Hepatocyte (in vitro differentiated cells): Measurements from ENCODE around the gene PROCR. TPM values are rescaled to one million over a fixed set of nuclear protein-coding genes. Genes with fewer than 3 reads are reported as not detected.

ENCODE experiments used
- DNase-seq: peaks from one replicate; pipeline ENCODE4 v3.0.0-alpha.2; 2016; ENCODE audit warnings: low spot score
- H2AFZ ChIP-seq: fragments of 200-600 bp; sonication (generic); 2 replicates; pipeline ENCODE4 v1.6.0; 2016; ENCODE audit warnings: antibody characterized with exemption, mild to moderate bottlenecking
- H3K27ac ChIP-seq: fragments of 200-600 bp; sonication (generic); 2 replicates; pipeline ENCODE4 v1.5.1; 2016; ENCODE audit warnings: mild to moderate bottlenecking
- H3K27me3 ChIP-seq: fragments of 200-600 bp; sonication (generic); 2 replicates; pipeline ENCODE4 v1.6.1; 2016
- H3K36me3 ChIP-seq: fragments of 200-600 bp; sonication (generic); replicated peaks from 2 replicates; pipeline ENCODE4 v1.5.1; 2016; ENCODE audit warnings: low read depth; ENCODE audit not compliant: insufficient read depth
- H3K4me1 ChIP-seq: fragments of 200-600 bp; sonication (generic); 2 replicates; pipeline ENCODE4 v1.5.1; 2016; ENCODE audit warnings: mild to moderate bottlenecking, moderate library complexity; ENCODE audit not compliant: insufficient read depth
- H3K4me2 ChIP-seq: fragments of 200-600 bp; sonication (generic); 2 replicates; pipeline ENCODE4 v1.6.0; 2016
- H3K4me3 ChIP-seq: fragments of 200-600 bp; sonication (generic); 2 replicates; pipeline ENCODE4 v1.5.1; 2016; ENCODE audit warnings: mild to moderate bottlenecking
- H3K79me2 ChIP-seq: fragments of 200-600 bp; sonication (generic); 2 replicates; pipeline ENCODE4 v1.6.0; 2017; ENCODE audit warnings: mild to moderate bottlenecking
- H3K9me2 ChIP-seq: fragments of 200-600 bp; sonication (generic); replicated peaks from 2 replicates; pipeline ENCODE4 v1.6.0; 2017; ENCODE audit warnings: mild to moderate bottlenecking; ENCODE audit not compliant: insufficient read depth
- H3K9me3 ChIP-seq: fragments of 200-600 bp; sonication (generic); 2 replicates; pipeline ENCODE4 v1.5.1; 2016; ENCODE audit warnings: low read depth, mild to moderate bottlenecking
- H4K20me1 ChIP-seq: fragments of 200-600 bp; sonication (generic); 2 replicates; pipeline ENCODE4 v1.6.0; 2016; ENCODE audit warnings: mild to moderate bottlenecking; ENCODE audit not compliant: insufficient read depth, poor library complexity, severe bottlenecking
- CTCF ChIP-seq: fragments of 200-600 bp; sonication (generic); IDR thresholded peaks from 2 replicates; pipeline ENCODE4 v1.5.1; 2016; ENCODE audit warnings: antibody characterized with exemption, mild to moderate bottlenecking; ENCODE audit not compliant: poor library complexity
- EZH2 ChIP-seq: fragments of 200-600 bp; sonication (generic); IDR thresholded peaks from 2 replicates; pipeline ENCODE4 v1.6.1; 2016; ENCODE audit warnings: antibody characterized with exemption, mild to moderate bottlenecking, borderline replicate concordance
- EZH2phosphoT487 ChIP-seq: fragments of 200-600 bp; sonication (generic); IDR thresholded peaks from one replicate; pipeline ENCODE4 v1.6.1; 2018; ENCODE audit warnings: antibody characterized with exemption, mild to moderate bottlenecking, low read depth, moderate library complexity; ENCODE audit not compliant: unreplicated experiment, severe bottlenecking
- WGBS: methylation state at CpG from one replicate; pipeline ENCODE4 v1.1.6; 2016; ENCODE audit warnings: low lambda C conversion rate; ENCODE audit errors: missing lambda C conversion rate; 5-methylcytosine and 5-hydroxymethylcytosine counted together
- polyA plus RNA-seq: library from polyadenylated mRNA; unstranded; fragments of >200 nt; fragmentation: Nextera tagmentation; extraction: Ambion mirVana; gene quantifications from 2 replicates; pipeline ENCODE4 v1.2.1, GENCODE V29; 2016
- total RNA-seq: library from RNA; depleted of rRNA; stranded (reverse); fragments of >200 nt; gene quantifications from 2 replicates; pipeline ENCODE4 v1.2.3, GENCODE V29; 2014

The PROCR gene
- total and polyA plus RNA-seq, 2 experiments from 2014 or later: 7.7 to 14.1 TPM

- H3K4me1 ChIP-seq: no peaks in the 10 kb centered on the region
- no peak for DNase-seq
- H3K4me3 ChIP-seq: no peak overlapping the region
- H3K9me2 ChIP-seq: no peaks in the 10 kb centered on the region
- TF ChIP-seq CTCF (no peak), EZH2 (no peak), EZH2phosphoT487 (no peak)
- no peak overlapping the region for H3K27ac ChIP-seq
- no peaks in the 10 kb centered on the region for H3K27me3 ChIP-seq
- no peaks in the 10 kb centered on the region for H3K79me2 ChIP-seq
- 71% methylated on average over 1 of the region's 1 CpG for WGBS
- H3K36me3 ChIP-seq: no peaks in the 10 kb centered on the region
- peak overlapping the region; percentile 82 for H2AFZ ChIP-seq
- H4K20me1 ChIP-seq: no peaks in the 10 kb centered on the region
- H3K4me2 ChIP-seq: peak overlapping the region; percentile 80
- H3K9me3 ChIP-seq: no peaks in the 10 kb centered on the region
Measured at GRCh38 chr20:35171438-35171752, 477 bp upstream of the PROCR start.

- no peak for DNase-seq
- Histone ChIP-seq H2AFZ (peak overlapping the region; percentile 82), H3K27me3 (no peaks in the 10 kb centered on the region), H3K79me2 (no peaks in the 10 kb centered on the region), H4K20me1 (no peaks in the 10 kb centered on the region), H3K4me2 (peak overlapping the region; percentile 80), H3K36me3 (no peaks in the 10 kb centered on the region), H3K4me3 (no peak overlapping the region), H3K27ac (peak overlapping the region; percentile 49), H3K4me1 (no peaks in the 10 kb centered on the region), H3K9me3 (no peaks in the 10 kb centered on the region), H3K9me2 (no peaks in the 10 kb centered on the region)
- 88% methylated on average over 3 of the region's 3 CpGs for WGBS
- TF ChIP-seq EZH2phosphoT487 (no peak), EZH2 (no peak), CTCF (no peak)
Measured at GRCh38 chr20:35172434-35172806, 548 bp downstream of the PROCR start.

GRCh38 chr20:35173576-35174192 is 1.8 kb downstream of the PROCR start:
- Histone ChIP-seq H3K4me1 (no peaks in the 10 kb centered on the region), H3K36me3 (no peaks in the 10 kb centered on the region), H3K9me2 (no peaks in the 10 kb centered on the region), H3K9me3 (no peaks in the 10 kb centered on the region), H3K4me3 (no peak overlapping the region), H3K27me3 (no peaks in the 10 kb centered on the region), H3K79me2 (no peaks in the 10 kb centered on the region), H3K4me2 (no peak overlapping the region), H2AFZ (no peak overlapping the region), H4K20me1 (no peaks in the 10 kb centered on the region), H3K27ac (no peak overlapping the region)
- DNase-seq: no peak
- TF ChIP-seq CTCF (no peak), EZH2phosphoT487 (no peak), EZH2 (no peak)
- WGBS: 91% methylated on average over 12 of the region's 12 CpGs
